Large intestine (tissue), 3 donors: Measurements from ENCODE around the gene BCAT1. TPM values are rescaled to one million over a fixed set of nuclear protein-coding genes. Genes with fewer than 3 reads are reported as not detected.

Experiments used
- DNase-seq, 2 donors: peaks; one replicate each; pipeline versions ENCODE4 v3.0.0 to v3.0.0-alpha.2; 2013
- H3K27ac ChIP-seq: one replicate; pipeline ENCODE4 v1.5.1; 2013; ENCODE audit warnings: low read length
- H3K27me3 ChIP-seq: 2 replicates; pipeline ENCODE4 v1.6.1; 2013; ENCODE audit warnings: low read length; ENCODE audit not compliant: control insufficient read depth, insufficient read depth
- H3K36me3 ChIP-seq: 2 replicates; pipeline ENCODE4 v1.6.1; 2013; ENCODE audit warnings: low read length; ENCODE audit not compliant: control insufficient read depth, insufficient read depth
- H3K4me1 ChIP-seq: one replicate; pipeline ENCODE4 v1.6.1; 2013; ENCODE audit warnings: low read length; ENCODE audit not compliant: control insufficient read depth, insufficient read depth
- H3K4me3 ChIP-seq: one replicate; pipeline ENCODE4 v1.5.1; 2013; ENCODE audit warnings: low read length
- H3K9me3 ChIP-seq: one replicate; pipeline ENCODE4 v1.6.1; 2013; ENCODE audit warnings: mild to moderate bottlenecking, low read depth, low read length, moderate library complexity; ENCODE audit not compliant: control insufficient read depth
- WGBS: methylation state at CpG from one replicate; pipeline ENCODE4 v1.1.5; 2013; ENCODE audit warnings: low lambda C conversion rate; ENCODE audit not compliant: insufficient coverage; 5-methylcytosine and 5-hydroxymethylcytosine counted together
- polyA plus RNA-seq: library from polyadenylated mRNA; unstranded; fragments of 120-200 nt; gene quantifications from one replicate; pipeline ENCODE4 v1.2.1, GENCODE V29; 2013

BCAT1 gene
- polyA plus RNA-seq, 1 donor, result 6.1 TPM

- H3K9me3 ChIP-seq, result no peaks in the 10 kb centered on the region
- H3K4me1 ChIP-seq, result no peaks in the 10 kb centered on the region
- no peak for DNase-seq
- peaks cover 3% of the 10 kb centered on the region for H3K27me3 ChIP-seq
- H3K4me3 ChIP-seq, result no peak overlapping the region
- no peaks in the 10 kb centered on the region for H3K36me3 ChIP-seq
- H3K27ac ChIP-seq, result no peak overlapping the region
- WGBS, result no CpG with 5 or more reads among the region's 2 CpGs
Observed at GRCh38 chr12:24846689-24847088, 102.2 kb downstream of the BCAT1 start.

DNA sequence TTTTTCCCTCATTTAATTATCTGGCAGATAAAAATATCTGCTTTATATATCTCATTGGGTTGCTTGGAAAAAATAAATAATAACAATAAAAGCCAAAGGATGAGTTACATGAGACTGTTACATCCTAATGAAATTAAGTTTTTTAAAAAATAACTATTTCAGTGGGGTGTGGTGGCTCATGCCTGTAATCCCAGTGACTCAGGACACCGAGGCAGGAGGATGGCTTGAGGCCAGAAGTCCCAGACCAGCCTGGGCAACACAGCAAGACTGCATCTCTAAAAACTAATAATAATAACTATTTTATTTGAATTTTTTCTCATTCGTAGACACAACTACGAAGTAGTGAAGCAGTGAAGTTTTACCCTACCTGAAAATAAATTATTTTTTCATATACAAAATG, 103.3 kb downstream of the BCAT1 start:
- DNase-seq, result no peak
- Histone ChIP-seq H3K9me3 (no peaks in the 10 kb centered on the region), H3K27ac (no peak overlapping the region), H3K4me3 (no peak overlapping the region), H3K36me3 (no peaks in the 10 kb centered on the region), H3K27me3 (peaks cover 2% of the 10 kb centered on the region), H3K4me1 (no peaks in the 10 kb centered on the region)
- WGBS, result 100% methylated on average over 2 of the region's 3 CpGs

DNA sequence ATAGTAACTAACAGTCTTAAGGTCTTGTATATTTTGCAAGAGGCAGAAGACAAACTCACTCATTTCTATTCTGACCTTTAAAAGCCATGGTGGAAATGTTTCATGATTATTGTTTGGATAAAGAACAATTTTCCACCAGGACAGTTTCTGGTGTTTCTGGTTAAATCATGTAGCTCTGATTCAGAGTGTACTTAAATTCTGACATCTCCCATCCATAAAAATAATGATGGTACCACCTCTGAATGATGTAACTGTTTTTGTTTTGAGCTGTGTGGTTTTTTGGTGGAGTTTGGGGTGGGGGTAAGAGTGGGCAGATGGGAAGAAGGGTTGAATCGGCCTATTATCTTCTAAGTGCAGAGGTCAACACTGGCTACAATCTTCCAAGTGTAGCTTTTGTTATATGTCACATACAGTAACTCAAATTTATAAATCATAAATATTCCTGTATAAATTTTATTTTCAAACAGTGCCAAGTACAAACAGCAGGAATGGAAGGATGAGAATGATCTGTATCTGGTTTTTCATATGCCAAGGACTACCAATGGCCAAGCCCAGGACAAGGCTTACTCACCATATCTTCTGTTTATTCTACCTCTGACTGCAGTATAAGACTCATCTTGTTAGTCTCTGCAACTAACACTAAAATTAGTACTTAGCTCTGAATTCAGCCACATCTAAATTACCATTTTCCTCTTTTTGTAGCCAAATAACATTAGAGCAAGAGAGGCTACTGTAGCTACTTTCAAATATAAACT, 108.7 kb downstream of the BCAT1 start:
- no peak overlapping the region for H3K27ac ChIP-seq

DNA sequence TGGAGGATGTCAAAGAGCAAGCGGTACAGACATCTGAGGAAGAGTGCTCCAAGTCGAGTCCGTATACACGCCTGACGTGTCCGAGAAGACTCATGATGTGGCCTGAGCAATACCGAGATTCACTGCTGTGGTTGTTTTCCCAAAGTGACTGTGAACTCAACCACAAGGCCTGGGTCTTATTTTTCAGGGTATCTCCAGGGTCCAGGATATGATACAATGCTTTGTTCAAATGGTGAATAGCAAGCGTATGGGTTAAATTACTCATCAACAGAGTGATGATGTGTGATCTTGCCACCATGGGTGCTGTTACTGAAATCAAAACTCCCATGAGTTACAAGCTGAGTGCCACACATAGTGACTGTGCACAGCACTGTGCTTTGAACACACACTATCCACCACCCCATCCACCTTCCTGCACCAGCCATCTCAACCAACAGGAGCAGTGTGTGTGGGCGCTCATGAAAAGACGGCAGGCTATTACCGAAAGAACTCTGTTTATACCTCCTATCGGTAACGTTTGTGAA, 109.6 kb downstream of the BCAT1 start:
- Histone ChIP-seq H3K36me3 (no peaks in the 10 kb centered on the region), H3K4me3 (no peak overlapping the region), H3K9me3 (no peaks in the 10 kb centered on the region), H3K27me3 (no peaks in the 10 kb centered on the region), H3K27ac (no peak overlapping the region), H3K4me1 (no peaks in the 10 kb centered on the region)
- no peak for DNase-seq
- WGBS, result 74% methylated on average over 5 of the region's 13 CpGs

More for the DNA sequence above, 108.7 kb downstream of the BCAT1 start:
- Histone ChIP-seq H3K36me3 (no peaks in the 10 kb centered on the region), H3K9me3 (no peaks in the 10 kb centered on the region), H3K4me3 (no peak overlapping the region), H3K4me1 (no peaks in the 10 kb centered on the region), H3K27me3 (no peaks in the 10 kb centered on the region)
- no CpG with 5 or more reads among the region's 1 CpG for WGBS
- DNase-seq, result no peak

DNA sequence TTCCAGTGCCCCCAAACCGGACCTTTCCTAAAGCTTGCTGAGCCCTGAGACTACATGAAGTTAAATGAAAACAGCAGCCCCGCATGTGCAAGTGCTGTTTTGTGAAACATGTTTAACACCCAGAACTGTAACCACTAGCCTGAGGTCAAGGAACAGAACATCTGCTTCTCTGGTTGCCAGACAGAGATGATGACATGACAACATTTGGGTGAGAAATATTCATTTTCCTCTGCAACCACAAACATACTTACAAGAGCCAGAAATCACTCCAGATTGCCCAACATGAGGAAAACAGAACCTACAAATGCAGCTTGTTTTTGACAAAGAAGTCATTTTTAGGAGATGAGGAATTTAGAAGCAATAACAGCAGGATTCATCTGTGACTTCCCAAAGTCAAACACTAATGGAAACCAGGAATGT, 110.4 kb downstream of the BCAT1 start:
- Histone ChIP-seq H3K27ac (no peak overlapping the region), H3K9me3 (no peaks in the 10 kb centered on the region), H3K27me3 (no peaks in the 10 kb centered on the region), H3K4me1 (no peaks in the 10 kb centered on the region), H3K4me3 (no peak overlapping the region), H3K36me3 (no peaks in the 10 kb centered on the region)
- WGBS, result no CpG with 5 or more reads among the region's 2 CpGs
- peak; percentile 21 for DNase-seq

GRCh38 chr12:24835377-24835776, 113.5 kb downstream of the BCAT1 start:
- H3K27ac ChIP-seq, result no peak overlapping the region
- WGBS, result 100% methylated on average over 1 of the region's 2 CpGs
- H3K9me3 ChIP-seq, result no peaks in the 10 kb centered on the region

GRCh38 chr12:24833513-24833912, 115.4 kb downstream of the BCAT1 start:
- no peak for DNase-seq
- H3K4me3 ChIP-seq, result no peak overlapping the region
- WGBS, result 100% methylated on average over 1 of the region's 3 CpGs
- H3K9me3 ChIP-seq, result no peaks in the 10 kb centered on the region
- H3K27me3 ChIP-seq, result no peaks in the 10 kb centered on the region
- H3K27ac ChIP-seq, result no peak overlapping the region
- no peaks in the 10 kb centered on the region for H3K36me3 ChIP-seq
- H3K4me1 ChIP-seq, result no peaks in the 10 kb centered on the region

More at GRCh38 chr12:24835377-24835776, 113.5 kb downstream of the BCAT1 start:
- H3K4me3 ChIP-seq, result no peak overlapping the region
- H3K36me3 ChIP-seq, result no peaks in the 10 kb centered on the region
- DNase-seq, result no peak
- H3K27me3 ChIP-seq, result no peaks in the 10 kb centered on the region
- H3K4me1 ChIP-seq, result no peaks in the 10 kb centered on the region

DNA sequence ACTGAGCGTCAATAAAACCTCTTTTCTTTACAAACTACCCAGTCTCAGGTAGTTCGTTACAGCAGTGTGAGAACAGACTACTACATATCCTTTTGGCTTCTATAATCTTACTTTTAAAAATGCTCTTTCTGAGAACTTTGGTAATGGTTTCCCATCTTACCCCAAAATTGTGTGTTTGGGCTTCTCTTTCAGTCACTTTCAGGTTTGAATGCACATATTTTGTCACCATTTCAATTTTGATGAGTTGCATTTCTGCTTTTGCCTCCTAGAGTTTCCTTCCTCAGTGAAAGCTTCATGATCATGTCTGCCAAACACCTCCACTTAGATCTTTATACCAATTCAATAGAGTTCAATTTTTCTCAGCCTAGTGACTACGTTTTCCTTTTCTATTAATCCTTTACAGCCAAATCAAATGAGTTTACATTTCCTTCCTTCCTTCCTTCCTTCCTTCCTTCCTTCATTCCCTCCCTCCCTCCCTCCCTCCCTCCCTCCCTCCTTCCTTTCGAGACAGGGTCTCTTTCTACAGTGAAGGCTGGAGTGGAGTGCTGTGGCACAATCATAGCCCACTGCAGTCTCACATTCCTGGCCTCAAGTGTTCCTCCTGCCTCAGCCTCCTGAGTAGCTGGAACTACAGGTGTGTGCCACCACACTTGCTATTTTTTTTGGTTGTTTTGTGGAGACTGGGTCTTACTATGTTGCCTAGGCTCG, 124.9 kb downstream of the BCAT1 start:
- no peaks in the 10 kb centered on the region for H3K27me3 ChIP-seq
- no peak for DNase-seq
- H3K9me3 ChIP-seq, result peaks cover 2% of the 10 kb centered on the region
- H3K4me1 ChIP-seq, result no peaks in the 10 kb centered on the region
- no peak overlapping the region for H3K27ac ChIP-seq
- 77% methylated on average over 1 of the region's 5 CpGs for WGBS
- H3K36me3 ChIP-seq, result no peaks in the 10 kb centered on the region
- H3K4me3 ChIP-seq, result no peak overlapping the region

DNA sequence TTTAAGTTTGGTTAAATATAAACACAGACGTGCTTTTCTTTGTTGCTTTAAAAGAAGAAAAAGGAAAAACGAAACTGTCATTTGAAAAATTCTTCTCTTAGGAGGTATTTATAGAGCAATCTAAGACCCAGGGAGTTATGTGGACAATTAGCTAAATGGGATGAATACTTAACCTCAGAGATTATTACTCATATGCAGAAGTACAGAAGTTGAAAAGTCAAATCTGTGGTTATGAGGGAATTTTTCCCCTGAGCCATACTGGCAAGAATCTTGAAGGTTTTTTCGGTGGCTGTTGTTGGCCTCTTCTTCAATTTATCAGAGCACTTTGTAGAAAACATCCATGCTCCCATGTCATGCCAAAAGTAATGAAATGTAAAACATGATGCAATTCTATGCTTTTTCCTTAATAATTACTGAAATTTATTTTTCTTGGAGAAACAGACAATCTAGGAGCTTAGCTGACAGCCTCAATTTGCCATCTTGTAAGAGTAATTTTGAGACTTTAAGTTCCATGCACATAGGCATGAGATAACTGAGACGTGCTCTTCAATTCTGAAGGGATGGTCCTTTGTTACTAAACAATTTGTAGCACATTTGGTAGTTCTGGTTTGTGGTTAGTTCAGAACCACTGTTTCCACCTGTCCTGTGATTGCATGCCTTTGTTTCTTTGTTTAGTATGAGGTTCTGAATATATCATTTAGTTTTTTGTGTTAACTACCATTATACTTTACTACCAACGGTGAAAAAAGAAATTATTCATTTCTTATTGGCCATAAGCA, 126.6 kb downstream of the BCAT1 start:
- Histone ChIP-seq H3K36me3 (no peaks in the 10 kb centered on the region), H3K4me1 (no peaks in the 10 kb centered on the region), H3K9me3 (peaks cover 2% of the 10 kb centered on the region), H3K4me3 (no peak overlapping the region), H3K27me3 (no peaks in the 10 kb centered on the region), H3K27ac (no peak overlapping the region)
- no peak for DNase-seq
- WGBS, result 89% methylated on average over 3 of the region's 5 CpGs

GRCh38 chr12:24821691-24822090, 127.2 kb downstream of the BCAT1 start:
- no peak for DNase-seq
- Histone ChIP-seq H3K27ac (no peak overlapping the region), H3K4me1 (no peaks in the 10 kb centered on the region), H3K27me3 (no peaks in the 10 kb centered on the region), H3K4me3 (no peak overlapping the region), H3K9me3 (peaks cover 2% of the 10 kb centered on the region), H3K36me3 (no peaks in the 10 kb centered on the region)
- WGBS, result 100% methylated on average over 1 of the region's 3 CpGs
